IMR-90 (cell line): Measurements from ENCODE around the gene IGF2R. TPM values are rescaled to one million over a fixed set of nuclear protein-coding genes. Genes with fewer than 3 reads are reported as not detected.

Experiments
- ATAC-seq: fragments of 200-7000 bp; cut with Tn5 transposase; 2 replicates; pipeline ENCODE4 v1.9.1; 2020; ENCODE audit warnings: low read depth, mild to moderate bottlenecking, moderate library complexity
- BruUV-seq: library from RNA; stranded (reverse); fragments of 400-500 nt; replicated peaks from 2 replicates; lab custom pipeline; 2021; lab: Mats Ljungman, UMichigan
- CTCF ChIA-PET: fragments of 300-600 bp; formaldehyde crosslinking; extraction: SDS; loops from one replicate; lab custom pipeline; 2021; ENCODE audit warnings: antibody characterized with exemption; lab: Yijun Ruan, JAX
- POLR2A ChIA-PET: fragments of 300-600 bp; sonication (Branson Sonifier 250); formaldehyde crosslinking; loops from one replicate; lab custom pipeline; 2022; ENCODE audit warnings: antibody characterized with exemption; ENCODE audit not compliant: unreplicated experiment; lab: Charles Lee
- DNase-seq: peaks from one replicate; pipeline ENCODE4 v3.0.0; 2013
- H2AFZ ChIP-seq: replicated peaks from 2 replicates; pipeline ENCODE3; 2013; ENCODE audit warnings: low read length, mild to moderate bottlenecking; ENCODE audit not compliant: poor library complexity
- H2AK5ac ChIP-seq: 2 replicates; pipeline ENCODE4 v1.6.1; 2013; ENCODE audit warnings: low read depth, low read length, inconsistent platforms
- H2AK9ac ChIP-seq: replicated peaks from 2 replicates; pipeline ENCODE3; 2013; ENCODE audit warnings: mild to moderate bottlenecking, low read depth, low read length, moderate library complexity; ENCODE audit not compliant: poor library complexity
- H2BK120ac ChIP-seq: 2 replicates; pipeline ENCODE4 v1.6.1; 2013; ENCODE audit warnings: low read depth, low read length, inconsistent platforms
- H2BK15ac ChIP-seq: 3 replicates; pipeline ENCODE4 v1.6.1; 2013; ENCODE audit warnings: low read depth, low read length, inconsistent platforms
- H2BK20ac ChIP-seq: 2 replicates; pipeline ENCODE4 v1.6.1; 2013; ENCODE audit warnings: low read depth, mild to moderate bottlenecking, inconsistent platforms, low read length, moderate library complexity
- H2BK5ac ChIP-seq: 2 replicates; pipeline ENCODE4 v1.6.1; 2013; ENCODE audit warnings: mild to moderate bottlenecking, low read depth, low read length, inconsistent platforms; ENCODE audit not compliant: poor library complexity, severe bottlenecking
- H3K14ac ChIP-seq: replicated peaks from 2 replicates; pipeline ENCODE4 v1.6.1; 2013; ENCODE audit warnings: low read depth, low read length, inconsistent platforms
- H3K18ac ChIP-seq: 2 replicates; pipeline ENCODE4 v1.6.1; 2013; ENCODE audit warnings: low read depth, low read length, control low read depth
- H3K23ac ChIP-seq: 2 replicates; pipeline ENCODE4 v1.6.1; 2013; ENCODE audit warnings: low read depth, low read length, inconsistent platforms
- H3K27ac ChIP-seq: 2 replicates; pipeline ENCODE4 v1.5.1; 2013; ENCODE audit warnings: mild to moderate bottlenecking, control low read depth, low read length; ENCODE audit not compliant: insufficient read depth
- H3K27me3 ChIP-seq: 2 replicates; pipeline ENCODE4 v1.6.1; 2013; ENCODE audit warnings: low read length; ENCODE audit not compliant: control insufficient read depth, insufficient read depth
- H3K36me3 ChIP-seq: 2 replicates; pipeline ENCODE4 v1.6.1; 2013; ENCODE audit warnings: low read length, mixed read lengths; ENCODE audit not compliant: control insufficient read depth, insufficient read depth
- H3K4ac ChIP-seq: 2 replicates; pipeline ENCODE4 v1.6.1; 2013; ENCODE audit warnings: low read depth, low read length, inconsistent platforms
- H3K4me1 ChIP-seq: 2 replicates; pipeline ENCODE4 v1.6.1; 2013; ENCODE audit warnings: low read length, mixed read lengths; ENCODE audit not compliant: control insufficient read depth, insufficient read depth
- H3K4me2 ChIP-seq: 2 replicates; pipeline ENCODE4 v1.6.1; 2013; ENCODE audit warnings: low read depth, mild to moderate bottlenecking, control low read depth, low read length, moderate library complexity
- H3K4me3 ChIP-seq: 2 replicates; pipeline ENCODE4 v1.5.1; 2013; ENCODE audit warnings: low read depth, mild to moderate bottlenecking, control low read depth, low read length, moderate library complexity; ENCODE audit not compliant: insufficient read depth
- H3K56ac ChIP-seq: 2 replicates; pipeline ENCODE4 v1.6.1; 2013; ENCODE audit warnings: low read length, inconsistent platforms; ENCODE audit not compliant: insufficient read depth; ENCODE audit errors: extremely low read depth
- H3K79me1 ChIP-seq, 2 experiments: 2 replicates each; pipeline ENCODE4 v1.6.1; 2013; ENCODE audit warnings: low read length in 2 of 2, inconsistent platforms in 1 of 2, low read depth in 1 of 2
- H3K9ac ChIP-seq: 2 replicates; pipeline ENCODE4 v1.6.1; 2013; ENCODE audit warnings: low read depth, low read length, control low read depth
- H3K9me1 ChIP-seq: 2 replicates; pipeline ENCODE4 v1.6.1; 2013; ENCODE audit warnings: low read length, inconsistent platforms; ENCODE audit not compliant: insufficient read depth
- H3K9me3 ChIP-seq: 2 replicates; pipeline ENCODE4 v1.6.1; 2013; ENCODE audit warnings: low read length; ENCODE audit not compliant: control insufficient read depth, insufficient read depth
- H4K20me1 ChIP-seq: 2 replicates; pipeline ENCODE4 v1.6.1; 2013; ENCODE audit warnings: low read length, inconsistent platforms; ENCODE audit not compliant: insufficient read depth
- H4K5ac ChIP-seq: 2 replicates; pipeline ENCODE4 v1.6.1; 2013; ENCODE audit warnings: mild to moderate bottlenecking, low read depth, low read length, control low read depth
- H4K8ac ChIP-seq, 2 experiments: 2 replicates each; pipeline ENCODE4 v1.6.1; 2013; ENCODE audit warnings: low read depth in 2 of 2, low read length in 2 of 2, control low read depth in 1 of 2, inconsistent platforms in 1 of 2
- H4K91ac ChIP-seq: 2 replicates; pipeline ENCODE4 v1.6.1; 2013; ENCODE audit warnings: low read depth, low read length, inconsistent platforms; ENCODE audit not compliant: insufficient read depth
- CEBPB ChIP-seq: IDR thresholded peaks from 2 replicates; pipeline ENCODE4 v1.6.1; 2012; ENCODE audit warnings: low read depth, low read length, improper control_type of control experiment
- MAFK ChIP-seq: IDR thresholded peaks from 2 replicates; pipeline ENCODE4 v1.6.1; 2012; ENCODE audit warnings: low read depth, low read length, improper control_type of control experiment
- WGBS, 2 experiments: methylation state at CpG; one replicate each; pipeline versions ENCODE4 v1.1.5 to v1.1.7; 2013; ENCODE audit warnings: missing lambda C conversion rate in 2 of 2; ENCODE audit not compliant: insufficient read length in 1 of 2; ENCODE audit errors: extremely low coverage in 2 of 2; 5-methylcytosine and 5-hydroxymethylcytosine counted together
- dilution Hi-C: fragments of 300-500 bp; cut with HindIII; formaldehyde crosslinking; loops from one replicate; pipeline ENCODE4 v1.14.3; 2018; ENCODE audit warnings: low sequenced_read_pairs; ENCODE audit not compliant: unreplicated experiment
- in situ Hi-C: fragments of 300-500 bp; cut with MboI; formaldehyde crosslinking; loops from 3 replicates; pipeline ENCODE4 v1.14.3; 2019; ENCODE audit warnings: low sequenced_read_pairs, inconsistent platforms, mixed read lengths
- intact Hi-C: fragments of 100-400 bp; cut with micrococcal nuclease; formaldehyde crosslinking; loops from 2 replicates; pipeline ENCODE4 v1.10.0; 2022
- polyA plus RNA-seq, 3 experiments: library from polyadenylated mRNA; depleted of rRNA; stranded (reverse); fragments of >200 nt; gene quantifications; 2 replicates each; pipeline ENCODE4 v1.2.3, GENCODE V29; 2012; ENCODE audit warnings: low replicate concordance in 1 of 3
- total RNA-seq: library from RNA; depleted of rRNA; stranded (reverse); fragments of >200 nt; gene quantifications from 2 replicates; pipeline ENCODE4 v1.2.3, GENCODE V29; 2012

Gene IGF2R
- total and polyA plus RNA-seq, 2 of the 4 experiments (the other 2 are of a cell fraction), result 33.2 to 41.4 TPM

DNA sequence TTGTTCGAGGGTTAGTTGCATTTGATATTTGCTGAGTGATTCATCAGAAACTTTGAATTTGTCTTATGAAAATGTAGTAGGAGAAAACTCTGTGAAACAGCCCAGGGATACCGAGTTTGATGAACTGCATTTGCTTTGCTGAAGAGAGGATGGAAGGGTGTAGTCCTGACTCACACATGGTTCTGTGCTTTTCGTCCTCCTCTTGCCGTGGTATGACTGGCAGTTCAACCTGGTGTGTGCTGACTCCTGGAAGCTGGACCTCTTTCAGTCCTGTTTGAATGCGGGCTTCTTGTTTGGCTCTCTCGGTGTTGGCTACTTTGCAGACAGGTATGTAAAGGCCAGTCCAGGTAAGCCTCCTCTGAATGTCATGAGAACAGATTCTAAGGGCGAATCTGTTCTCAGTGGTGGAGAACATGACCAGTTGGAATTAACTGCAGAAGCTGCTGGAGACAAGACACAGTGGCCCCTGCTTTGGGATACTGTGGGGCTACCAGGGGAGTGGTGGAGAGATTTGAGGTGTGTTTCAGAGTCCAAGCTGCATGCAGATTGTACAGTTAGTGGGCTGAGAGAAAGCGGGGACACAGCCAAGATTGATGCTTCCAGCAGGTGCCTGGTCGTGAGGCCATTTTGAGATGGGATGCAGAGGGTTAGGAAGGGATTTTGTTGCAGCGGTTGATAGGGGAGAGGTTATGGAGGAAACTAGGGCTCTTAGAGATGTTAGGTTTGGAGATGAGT, 161.2 kb downstream of the IGF2R start:
- peaks cover 7% of the 10 kb centered on the region for H3K4me1 ChIP-seq
- H3K27ac ChIP-seq, result no peak overlapping the region
- H2AK9ac ChIP-seq, result no peak overlapping the region
- dilution Hi-C loops (no loop called here), in situ Hi-C loops (no loop called here), intact Hi-C loops (no loop called here)
- H3K9me3 ChIP-seq, result no peaks in the 10 kb centered on the region
- no peaks in the 10 kb centered on the region for H3K79me1 ChIP-seq
- no peak overlapping the region for H3K9ac ChIP-seq
- no TSS peak for BruUV-seq
- no peak overlapping the region for H3K18ac ChIP-seq
- H3K4me2 ChIP-seq, result no peak overlapping the region
- CTCF ChIA-PET, result no interaction called here
- H4K5ac ChIP-seq, result no peak overlapping the region
- 90% methylated on average over 6 of the region's 10 CpGs; no CpG with 5 or more reads in 1 of the 2 experiments for WGBS, 2 experiments
- TF ChIP-seq CEBPB (no peak), MAFK (no peak)
- no peak overlapping the region for H2BK20ac ChIP-seq
- H3K36me3 ChIP-seq, result no peaks in the 10 kb centered on the region
- no peak for ATAC-seq
- H3K27me3 ChIP-seq, result no peaks in the 10 kb centered on the region
- H4K8ac ChIP-seq, result no peak overlapping the region
- no peak overlapping the region for H3K4ac ChIP-seq
- DNase-seq, result no peak
- H4K20me1 ChIP-seq, result no peaks in the 10 kb centered on the region
- no peak overlapping the region for H2BK120ac ChIP-seq
- no peak overlapping the region for H3K4me3 ChIP-seq
- H4K91ac ChIP-seq, result no peak overlapping the region
- no peak overlapping the region for H3K23ac ChIP-seq
- no peak overlapping the region for H2BK15ac ChIP-seq
- no peak overlapping the region for H3K56ac ChIP-seq
- no peak overlapping the region for H2BK5ac ChIP-seq
- H3K9me1 ChIP-seq, result peaks cover 5% of the 10 kb centered on the region; the same call in 1 of the 2 replicates
- POLR2A ChIA-PET, result no interaction called here
- H3K14ac ChIP-seq, result no peak overlapping the region
- no peak overlapping the region for H2AK5ac ChIP-seq
- H2AFZ ChIP-seq, result no peak overlapping the region
